Measurements from ENCODE around the gene MYO3B.

The MYO3B gene, protein sequence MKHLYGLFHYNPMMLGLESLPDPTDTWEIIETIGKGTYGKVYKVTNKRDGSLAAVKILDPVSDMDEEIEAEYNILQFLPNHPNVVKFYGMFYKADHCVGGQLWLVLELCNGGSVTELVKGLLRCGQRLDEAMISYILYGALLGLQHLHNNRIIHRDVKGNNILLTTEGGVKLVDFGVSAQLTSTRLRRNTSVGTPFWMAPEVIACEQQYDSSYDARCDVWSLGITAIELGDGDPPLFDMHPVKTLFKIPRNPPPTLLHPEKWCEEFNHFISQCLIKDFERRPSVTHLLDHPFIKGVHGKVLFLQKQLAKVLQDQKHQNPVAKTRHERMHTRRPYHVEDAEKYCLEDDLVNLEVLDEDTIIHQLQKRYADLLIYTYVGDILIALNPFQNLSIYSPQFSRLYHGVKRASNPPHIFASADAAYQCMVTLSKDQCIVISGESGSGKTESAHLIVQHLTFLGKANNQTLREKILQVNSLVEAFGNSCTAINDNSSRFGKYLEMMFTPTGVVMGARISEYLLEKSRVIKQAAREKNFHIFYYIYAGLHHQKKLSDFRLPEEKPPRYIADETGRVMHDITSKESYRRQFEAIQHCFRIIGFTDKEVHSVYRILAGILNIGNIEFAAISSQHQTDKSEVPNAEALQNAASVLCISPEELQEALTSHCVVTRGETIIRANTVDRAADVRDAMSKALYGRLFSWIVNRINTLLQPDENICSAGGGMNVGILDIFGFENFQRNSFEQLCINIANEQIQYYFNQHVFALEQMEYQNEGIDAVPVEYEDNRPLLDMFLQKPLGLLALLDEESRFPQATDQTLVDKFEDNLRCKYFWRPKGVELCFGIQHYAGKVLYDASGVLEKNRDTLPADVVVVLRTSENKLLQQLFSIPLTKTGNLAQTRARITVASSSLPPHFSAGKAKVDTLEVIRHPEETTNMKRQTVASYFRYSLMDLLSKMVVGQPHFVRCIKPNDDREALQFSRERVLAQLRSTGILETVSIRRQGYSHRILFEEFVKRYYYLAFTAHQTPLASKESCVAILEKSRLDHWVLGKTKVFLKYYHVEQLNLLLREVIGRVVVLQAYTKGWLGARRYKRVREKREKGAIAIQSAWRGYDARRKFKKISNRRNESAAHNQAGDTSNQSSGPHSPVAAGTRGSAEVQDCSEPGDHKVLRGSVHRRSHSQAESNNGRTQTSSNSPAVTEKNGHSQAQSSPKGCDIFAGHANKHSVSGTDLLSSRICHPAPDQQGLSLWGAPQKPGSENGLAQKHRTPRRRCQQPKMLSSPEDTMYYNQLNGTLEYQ (N-terminal part only)
- total RNA-seq: 0 to 1.3 (median 0.10) reads per million in 9 experiments

DNA sequence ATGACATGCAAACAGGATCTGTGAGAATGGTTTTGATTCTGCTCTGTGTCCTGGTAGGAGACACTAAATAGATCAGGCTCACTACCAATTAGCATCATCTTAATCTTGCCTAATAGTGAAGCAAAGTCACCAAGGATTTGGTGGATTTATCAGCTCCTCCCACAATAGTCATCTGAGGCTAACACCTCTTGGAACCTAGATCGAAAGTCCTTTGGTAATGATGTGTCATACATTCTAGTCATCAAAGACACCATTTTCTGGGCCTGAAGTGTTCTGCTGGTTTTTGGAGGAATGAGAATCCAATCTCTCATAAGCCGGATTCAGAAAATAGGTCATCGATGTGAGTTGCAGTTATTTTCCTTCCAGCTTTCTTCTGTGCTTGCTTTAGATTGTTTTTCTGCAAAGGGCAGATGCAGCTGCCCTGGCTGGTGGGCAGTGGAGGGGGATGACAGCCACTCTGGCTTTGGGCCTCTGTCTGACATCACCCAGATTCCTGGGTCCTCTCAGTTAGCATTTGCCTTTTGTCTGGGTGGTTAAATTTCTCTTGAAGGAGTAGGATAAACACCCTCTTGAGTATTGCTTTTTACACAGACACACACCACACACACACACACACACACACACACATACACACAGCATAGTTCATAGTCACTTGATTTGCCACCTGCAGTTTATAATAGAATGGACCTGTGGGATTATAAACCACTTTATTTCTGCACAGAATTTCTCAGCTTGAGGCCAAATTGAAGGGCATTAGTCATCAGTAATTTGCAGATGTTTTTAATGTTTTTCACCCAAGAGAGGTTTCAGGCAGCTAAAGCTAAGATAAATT lies at the start of gene MYO3B:
MYO3B (plus strand) TSS at position 198 of the 832 bp plus-strand sequence; CDS start at position 339, 141 bp downstream.
- Mint-ChIP-seq H3K27ac (no peak within 1 kb of the TSS), H3K4me3 (no peak within 1 kb of the TSS), H3K4me1 (ENCODE audit: low read depth in 2 of 2) (peaks cover 0 to 5% of the 10 kb centered on the region in 2 donors), H3K36me3 (ENCODE audit: insufficient read depth) (no peaks in the 10 kb centered on the region), H3K27me3 (no peaks in the 10 kb centered on the region), H3K9me3 (no peaks in the 10 kb centered on the region)
- ATAC-seq (replicated peaks): peak; percentile 83
- no peak for DNase-seq

DNA sequence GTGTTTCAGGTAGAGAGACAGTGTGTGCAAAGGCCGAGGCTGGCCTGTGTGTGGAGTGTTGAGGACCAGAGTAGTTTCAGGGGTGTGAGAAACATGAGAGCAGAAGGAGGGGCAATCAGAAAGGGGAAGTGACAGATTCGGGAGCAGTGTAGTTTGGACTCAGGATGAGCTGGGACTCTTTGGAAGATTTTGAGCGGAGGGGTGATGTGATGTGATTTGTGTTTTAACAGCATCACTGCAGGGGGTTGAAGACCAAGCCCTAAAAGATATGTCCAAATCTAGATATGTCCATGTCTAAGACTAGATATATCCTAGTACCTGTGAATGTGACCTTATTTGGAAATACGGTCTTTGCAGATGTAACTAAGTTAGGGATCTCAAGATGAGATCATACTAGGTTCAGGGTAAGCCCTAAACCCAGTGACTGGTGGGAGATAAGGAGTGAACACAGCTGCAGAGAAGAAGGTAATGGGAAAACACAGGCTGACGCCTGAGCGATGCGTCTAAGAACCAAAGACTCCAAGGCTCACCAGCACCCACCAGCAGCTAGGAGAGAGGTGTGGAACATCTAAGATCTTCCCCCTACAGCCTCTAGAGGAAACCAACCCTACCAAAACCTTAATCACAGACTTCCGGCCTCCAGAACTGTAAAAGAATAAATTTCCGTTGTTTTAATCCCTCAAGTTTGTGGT lies 38.5 kb upstream of the MYO3B start:
- no peaks in the 10 kb centered on the region for H3K9me3 Mint-ChIP-seq
- no peaks in the 10 kb centered on the region for H3K36me3 Mint-ChIP-seq (ENCODE audit: insufficient read depth)
- no peaks in the 10 kb centered on the region for H3K27me3 Mint-ChIP-seq
- H3K4me1 Mint-ChIP-seq (ENCODE audit: low read depth in 2 of 2): no peaks in the 10 kb centered on the region
- DNase-seq (no peak), ATAC-seq (replicated peaks) (no peak)
- H3K27ac Mint-ChIP-seq: no peak overlapping the region
- no peak overlapping the region for H3K4me3 Mint-ChIP-seq

DNA sequence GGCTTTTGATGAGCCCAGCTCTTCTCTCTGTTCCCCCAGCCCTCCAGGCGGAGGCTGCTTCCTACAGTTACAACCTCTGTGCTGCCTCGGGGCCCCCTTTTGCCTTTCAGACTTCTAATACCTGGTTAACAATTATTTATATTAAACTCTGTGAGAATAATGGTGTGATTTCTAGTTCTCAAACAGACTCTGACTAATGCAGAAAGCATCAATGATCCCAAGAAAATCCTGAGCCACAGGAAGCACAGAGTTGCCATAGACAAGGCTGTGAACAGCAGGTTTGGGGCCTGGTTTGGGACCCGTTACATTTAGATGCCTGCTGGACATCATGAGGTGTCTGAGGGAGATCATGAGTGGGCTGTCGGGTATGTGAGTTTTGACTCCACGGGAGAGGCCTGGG lies 37.4 kb upstream of the MYO3B start:
- Mint-ChIP-seq H3K9me3 (no peaks in the 10 kb centered on the region), H3K36me3 (ENCODE audit: insufficient read depth) (no peaks in the 10 kb centered on the region), H3K27me3 (no peaks in the 10 kb centered on the region), H3K27ac (no peak overlapping the region), H3K4me1 (ENCODE audit: low read depth in 2 of 2) (no peaks in the 10 kb centered on the region), H3K4me3 (no peak overlapping the region)
- DNase-seq (no peak), ATAC-seq (replicated peaks) (no peak)

DNA sequence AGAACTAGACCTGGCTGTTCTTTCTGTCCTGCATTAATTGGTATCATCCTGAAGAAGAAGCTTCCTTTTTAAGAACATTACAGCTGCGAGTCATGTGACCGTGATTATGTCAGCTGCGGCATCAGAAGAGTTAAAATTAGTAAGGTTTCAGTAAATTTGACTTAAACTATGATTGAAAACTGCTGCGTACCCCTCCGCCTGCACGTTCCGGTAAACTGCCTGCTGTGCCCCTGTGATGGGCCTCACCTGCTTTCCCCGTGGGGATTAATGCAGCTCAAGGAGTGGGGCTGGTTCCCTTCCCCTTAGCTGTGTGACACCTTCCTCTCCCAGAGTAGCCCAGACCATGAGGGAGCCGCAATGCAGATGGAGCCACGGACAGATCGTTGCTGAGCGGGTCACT lies 36.1 kb upstream of the MYO3B start:
- no peaks in the 10 kb centered on the region for H3K4me1 Mint-ChIP-seq (ENCODE audit: low read depth in 2 of 2)
- no peaks in the 10 kb centered on the region for H3K36me3 Mint-ChIP-seq (ENCODE audit: insufficient read depth)
- H3K27ac Mint-ChIP-seq: no peak overlapping the region
- ATAC-seq (replicated peaks) (no peak), DNase-seq (no peak)
- no peaks in the 10 kb centered on the region for H3K27me3 Mint-ChIP-seq
- no peak overlapping the region for H3K4me3 Mint-ChIP-seq
- H3K9me3 Mint-ChIP-seq: no peaks in the 10 kb centered on the region

DNA sequence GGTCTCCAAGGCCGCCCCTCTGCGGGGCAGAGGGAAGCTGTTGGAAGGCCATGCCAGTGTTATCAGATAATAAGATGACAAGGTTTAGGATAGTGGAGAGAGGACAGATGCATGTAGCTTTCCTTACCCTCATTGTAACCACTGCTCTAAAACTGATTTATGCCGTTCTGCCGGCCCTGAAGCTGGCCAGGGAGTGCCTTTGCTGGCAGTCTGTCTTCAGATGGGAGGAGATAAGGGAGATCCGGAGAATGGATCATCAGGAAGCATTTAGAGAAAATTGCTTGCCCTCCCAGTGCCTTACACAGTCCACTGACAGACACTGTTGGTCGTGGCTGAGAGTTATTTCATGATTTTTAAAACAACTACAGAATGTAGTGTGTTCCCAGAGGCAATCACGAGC lies 35.4 kb upstream of the MYO3B start:
- H3K27ac Mint-ChIP-seq: no peak overlapping the region
- ATAC-seq (replicated peaks) (no peak), DNase-seq (no peak)
- no peaks in the 10 kb centered on the region for H3K4me1 Mint-ChIP-seq (ENCODE audit: low read depth in 2 of 2)
- no peaks in the 10 kb centered on the region for H3K9me3 Mint-ChIP-seq
- no peak overlapping the region for H3K4me3 Mint-ChIP-seq
- no peaks in the 10 kb centered on the region for H3K27me3 Mint-ChIP-seq
- H3K36me3 Mint-ChIP-seq (ENCODE audit: insufficient read depth): no peaks in the 10 kb centered on the region

DNA sequence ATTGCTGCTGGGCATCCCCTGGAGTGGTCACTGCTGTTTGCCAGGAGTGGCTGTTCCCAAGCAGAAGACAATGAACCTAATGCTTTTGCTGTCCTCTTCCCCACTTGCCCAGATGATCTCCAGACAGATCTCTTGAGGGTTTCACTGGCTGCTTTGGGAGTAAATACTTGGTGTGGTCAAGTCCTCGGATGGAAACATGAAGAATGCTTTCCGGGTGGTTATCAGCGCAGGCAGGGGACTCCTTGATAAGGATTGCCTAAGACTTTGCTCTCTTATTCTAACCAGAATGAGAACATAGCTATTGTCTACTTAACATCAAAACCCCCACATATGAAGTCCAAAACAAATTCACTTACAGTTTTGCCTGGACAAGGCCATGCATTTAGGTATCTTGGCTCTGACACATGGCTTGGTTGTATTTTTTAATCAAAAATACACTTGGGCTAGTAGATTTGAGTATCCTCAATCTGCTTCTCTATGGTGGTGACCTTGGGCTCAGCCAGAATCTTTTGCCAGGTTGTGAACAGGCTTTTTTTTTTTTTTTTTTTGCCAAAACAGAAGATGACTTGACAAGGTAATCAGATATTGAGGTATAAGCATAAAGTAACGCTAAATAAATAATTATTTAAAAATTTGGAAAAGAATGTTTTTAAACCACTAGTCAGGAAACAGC lies 34.8 kb upstream of the MYO3B start:
- H3K4me3 Mint-ChIP-seq: no peak overlapping the region
- no peaks in the 10 kb centered on the region for H3K9me3 Mint-ChIP-seq
- no peak for ATAC-seq (replicated peaks)
- no peaks in the 10 kb centered on the region for H3K36me3 Mint-ChIP-seq (ENCODE audit: insufficient read depth)
- DNase-seq: no peak
- H3K4me1 Mint-ChIP-seq (ENCODE audit: low read depth in 2 of 2): no peaks in the 10 kb centered on the region
- no peak overlapping the region for H3K27ac Mint-ChIP-seq
- H3K27me3 Mint-ChIP-seq: no peaks in the 10 kb centered on the region

DNA sequence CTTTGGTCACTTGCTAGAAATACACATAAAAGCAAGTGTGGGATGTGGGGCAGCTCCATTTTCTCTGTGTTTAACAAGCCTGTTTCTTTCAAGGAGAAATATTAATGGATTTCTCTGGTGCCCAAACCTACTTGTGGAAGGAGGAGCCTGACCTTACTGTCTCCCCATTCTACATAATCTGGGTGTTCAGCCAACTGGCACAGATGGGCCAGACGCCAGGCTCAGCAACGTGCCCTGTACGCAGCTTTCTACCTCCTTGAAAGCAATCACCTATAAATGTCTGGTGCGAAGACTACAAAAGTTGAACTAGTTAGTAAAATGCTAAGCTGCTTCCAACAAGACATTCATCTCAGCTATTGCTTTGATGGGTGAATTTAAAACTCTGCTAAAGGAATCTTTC lies 33.2 kb upstream of the MYO3B start:
- no peak for DNase-seq
- no peak for ATAC-seq (replicated peaks)
- no peaks in the 10 kb centered on the region for H3K9me3 Mint-ChIP-seq
- H3K4me1 Mint-ChIP-seq (ENCODE audit: low read depth in 2 of 2): no peaks in the 10 kb centered on the region
- no peak overlapping the region for H3K27ac Mint-ChIP-seq
- H3K27me3 Mint-ChIP-seq: no peaks in the 10 kb centered on the region
- no peaks in the 10 kb centered on the region for H3K36me3 Mint-ChIP-seq (ENCODE audit: insufficient read depth)
- H3K4me3 Mint-ChIP-seq: no peak overlapping the region

DNA sequence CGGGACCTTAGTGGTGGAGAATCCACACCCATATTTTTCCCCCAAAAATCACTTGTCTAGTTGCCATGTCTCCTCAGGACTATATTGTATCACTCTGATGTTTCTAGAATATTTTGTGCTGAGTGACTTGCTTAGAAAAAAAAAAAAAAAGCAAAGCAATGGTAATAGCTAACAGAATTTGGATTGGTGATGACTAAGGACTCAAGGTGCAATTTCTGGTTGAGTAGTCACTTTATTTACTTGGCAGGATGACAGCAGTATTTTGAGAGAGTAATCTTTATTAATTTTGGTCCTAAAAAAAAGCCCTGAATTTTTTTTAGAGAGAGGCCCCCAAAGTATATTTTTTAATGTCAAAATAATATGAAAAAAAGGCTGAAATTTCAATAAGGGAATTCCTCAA lies 32.8 kb upstream of the MYO3B start:
- ATAC-seq (replicated peaks) (no peak), DNase-seq (no peak)
- H3K9me3 Mint-ChIP-seq: no peaks in the 10 kb centered on the region
- H3K27me3 Mint-ChIP-seq: no peaks in the 10 kb centered on the region
- H3K27ac Mint-ChIP-seq: no peak overlapping the region
- no peaks in the 10 kb centered on the region for H3K36me3 Mint-ChIP-seq (ENCODE audit: insufficient read depth)
- no peaks in the 10 kb centered on the region for H3K4me1 Mint-ChIP-seq (ENCODE audit: low read depth in 2 of 2)
- no peak overlapping the region for H3K4me3 Mint-ChIP-seq

DNA sequence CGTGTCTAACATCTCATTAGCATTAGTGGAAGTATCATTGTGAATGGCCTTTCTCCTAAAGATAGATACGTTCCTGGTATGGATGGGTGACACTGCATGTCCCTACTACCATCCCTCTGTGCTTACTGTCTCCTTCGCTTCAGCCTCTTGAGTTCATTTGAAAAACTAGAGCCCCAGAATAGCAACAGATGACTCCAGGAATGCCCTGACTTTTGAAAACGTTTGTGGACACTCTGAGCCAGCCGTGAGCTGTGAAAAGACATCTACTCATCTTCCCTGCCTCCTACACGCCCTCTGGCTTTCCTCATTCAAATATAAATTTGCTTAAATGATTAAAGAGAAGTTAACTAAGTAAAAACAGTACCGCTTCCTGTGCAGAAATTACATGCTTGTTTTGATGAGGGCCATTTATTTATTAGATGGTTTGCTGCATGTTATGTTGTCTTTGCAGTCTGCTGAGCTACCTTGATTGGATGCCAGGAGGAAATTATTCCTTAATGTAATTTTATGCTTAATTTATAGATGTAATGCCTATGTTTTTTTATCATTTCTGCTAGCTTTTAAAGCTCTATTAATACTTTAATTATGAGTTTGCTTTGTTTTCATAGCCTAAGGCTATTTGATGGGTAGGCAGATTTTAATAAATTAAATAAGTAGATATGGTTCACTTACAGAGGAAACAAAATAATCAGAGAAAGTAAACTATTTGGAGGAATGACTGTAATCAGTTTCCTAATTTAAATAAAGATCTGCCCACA lies 32.1 kb upstream of the MYO3B start:
- ATAC-seq (replicated peaks): no peak
- no peaks in the 10 kb centered on the region for H3K36me3 Mint-ChIP-seq (ENCODE audit: insufficient read depth)
- no peak for DNase-seq
- H3K4me3 Mint-ChIP-seq: no peak overlapping the region
- H3K27ac Mint-ChIP-seq: no peak overlapping the region
- H3K4me1 Mint-ChIP-seq (ENCODE audit: low read depth in 2 of 2): no peaks in the 10 kb centered on the region
- H3K27me3 Mint-ChIP-seq: no peaks in the 10 kb centered on the region
- H3K9me3 Mint-ChIP-seq: no peaks in the 10 kb centered on the region

DNA sequence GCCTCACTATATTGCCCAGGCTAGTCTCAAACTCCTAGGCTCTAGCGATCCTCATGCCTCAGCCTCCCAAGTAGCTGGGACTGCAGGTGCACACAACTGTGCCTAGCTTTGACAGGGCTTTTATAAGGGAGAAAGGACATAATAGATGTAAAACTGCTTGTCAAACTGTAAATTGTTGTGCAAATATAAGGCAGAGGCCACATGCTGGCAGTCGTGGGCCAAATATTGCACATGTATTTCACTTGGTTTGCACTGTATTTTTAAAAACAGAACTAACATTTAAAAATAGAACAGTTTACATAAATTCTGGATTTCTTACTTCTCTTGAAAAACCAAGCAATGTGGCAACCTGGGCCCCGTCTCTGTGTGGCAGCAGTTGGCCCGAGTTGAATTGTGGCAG lies 31.2 kb upstream of the MYO3B start:
- Mint-ChIP-seq H3K27me3 (no peaks in the 10 kb centered on the region), H3K36me3 (ENCODE audit: insufficient read depth) (no peaks in the 10 kb centered on the region), H3K27ac (no peak overlapping the region), H3K4me3 (no peak overlapping the region), H3K4me1 (ENCODE audit: low read depth in 2 of 2) (no peaks in the 10 kb centered on the region), H3K9me3 (no peaks in the 10 kb centered on the region)
- DNase-seq: no peak
- ATAC-seq (replicated peaks): no peak

DNA sequence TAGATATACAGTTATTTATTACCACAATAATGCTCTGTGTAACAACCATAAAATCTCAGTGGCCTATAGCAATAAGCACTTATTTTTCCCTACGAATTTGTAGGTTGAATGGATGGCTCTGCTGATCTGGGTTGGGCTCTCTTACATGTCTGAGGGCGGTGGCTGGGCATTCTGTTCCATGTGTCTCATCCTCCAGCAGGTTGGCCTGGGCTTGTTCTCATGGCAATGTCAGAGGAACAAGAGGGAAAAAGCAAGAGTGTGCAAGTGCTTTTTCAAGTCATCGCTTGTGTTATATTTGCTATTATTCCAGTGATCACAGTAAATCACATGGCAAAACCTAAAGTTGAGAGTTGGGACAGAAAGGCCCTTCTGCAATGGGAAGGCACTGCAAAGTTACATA lies 30.4 kb upstream of the MYO3B start:
- no peak overlapping the region for H3K4me3 Mint-ChIP-seq
- H3K9me3 Mint-ChIP-seq: no peaks in the 10 kb centered on the region
- H3K36me3 Mint-ChIP-seq (ENCODE audit: insufficient read depth): no peaks in the 10 kb centered on the region
- H3K27ac Mint-ChIP-seq: no peak overlapping the region
- DNase-seq (no peak), ATAC-seq (replicated peaks) (no peak)
- H3K27me3 Mint-ChIP-seq: no peaks in the 10 kb centered on the region
- no peaks in the 10 kb centered on the region for H3K4me1 Mint-ChIP-seq (ENCODE audit: low read depth in 2 of 2)

Data from effector memory CD8-positive, alpha-beta T cell (primary cell).